OCI-M1 (cell line): ENCODE data around the gene CLIP4.

Source experiments
- DNase-seq: peaks from one replicate; lab custom pipeline; 2025; lab: John Stamatoyannopoulos, UW

CLIP4 gene

GRCh38 chr2:29139152-29139551 lies 23.9 kb downstream of the CLIP4 start:
- DNase-seq, result no peak

GRCh38 chr2:29139731-29140130 lies 24.5 kb downstream of the CLIP4 start:
- no peak for DNase-seq

- no peak for DNase-seq
Measured at GRCh38 chr2:29143657-29144056, 28.4 kb downstream of the CLIP4 start.

GRCh38 chr2:29146197-29146596 lies 31.0 kb downstream of the CLIP4 start:
- no peak for DNase-seq

GRCh38 chr2:29147963-29148362 lies 32.7 kb downstream of the CLIP4 start:
- DNase-seq, result no peak

GRCh38 chr2:29154610-29155009 lies 39.4 kb downstream of the CLIP4 start:
- no peak for DNase-seq

GRCh38 chr2:29155578-29155977 lies 40.4 kb downstream of the CLIP4 start:
- DNase-seq, result no peak

GRCh38 chr2:29157131-29157530 lies 41.9 kb downstream of the CLIP4 start:
- DNase-seq, result no peak

GRCh38 chr2:29159125-29159524 lies 43.9 kb downstream of the CLIP4 start:
- no peak for DNase-seq

- no peak for DNase-seq
Measured at GRCh38 chr2:29160184-29160583, 45.0 kb downstream of the CLIP4 start.

- DNase-seq, result no peak
Measured at GRCh38 chr2:29162204-29162928, 47.2 kb downstream of the CLIP4 start.

- no peak for DNase-seq
Measured at GRCh38 chr2:29164091-29164846, 49.1 kb downstream of the CLIP4 start.

- peak; percentile 50 for DNase-seq
Measured at GRCh38 chr2:29165362-29166241, 50.4 kb downstream of the CLIP4 start.

GRCh38 chr2:29166242-29167039 lies 51.2 kb downstream of the CLIP4 start:
- DNase-seq, result no peak

GRCh38 chr2:29174937-29175336 lies 59.7 kb downstream of the CLIP4 start:
- DNase-seq, result no peak

- no peak for DNase-seq
Measured at GRCh38 chr2:29175338-29175737, 60.1 kb downstream of the CLIP4 start.

GRCh38 chr2:29182334-29182733 lies 67.1 kb downstream of the CLIP4 start:
- no peak for DNase-seq

- DNase-seq, result no peak
Measured at GRCh38 chr2:29182920-29183319, 67.7 kb downstream of the CLIP4 start.

- no peak for DNase-seq
Measured at GRCh38 chr2:29184531-29184930, 69.3 kb downstream of the CLIP4 start.

GRCh38 chr2:29186817-29187216 lies 71.6 kb downstream of the CLIP4 start:
- DNase-seq, result no peak

- DNase-seq, result no peak
Measured at GRCh38 chr2:29187926-29188325, 72.7 kb downstream of the CLIP4 start.

- DNase-seq, result no peak
Measured at GRCh38 chr2:29189052-29189451, 73.8 kb downstream of the CLIP4 start.
